Gastrocnemius medialis (tissue), 4 donors: ENCODE results near the gene WSCD2. TPM values are rescaled to one million over a fixed set of nuclear protein-coding genes. Genes with fewer than 3 reads are reported as not detected.

Experiments
- ATAC-seq, 2 donors: fragments of 150-250 bp; one replicate each; pipeline ENCODE4 v1.9.1; 2016
- DNase-seq, 2 donors: peaks; one replicate each; pipeline ENCODE4 v3.0.0-alpha.2; 2019
- H3K27ac ChIP-seq, 4 donors: fragments of 200-600 bp; sonication (generic); 1 replicate in 1 of 4; 2 replicates in 3 of 4; pipeline ENCODE4 v1.5.1; 2016 to 2018; ENCODE audit warnings: mild to moderate bottlenecking in 2 of 4, moderate library complexity in 1 of 4
- H3K27me3 ChIP-seq, 3 donors: fragments of 200-600 bp; sonication (generic) in 2 of 3; 1 replicate in 1 of 3; 2 replicates in 2 of 3; pipeline versions ENCODE4 v1.5.1 to v1.6.0; 2016 to 2019; ENCODE audit warnings: mild to moderate bottlenecking in 1 of 3, moderate library complexity in 1 of 3
- H3K36me3 ChIP-seq, 2 donors: fragments of 200-600 bp; sonication (generic) in 1 of 2; one replicate each; pipeline ENCODE4 v1.5.1; 2017 to 2018
- H3K4me1 ChIP-seq, 2 donors: fragments of 200-600 bp; sonication (generic) in 1 of 2; one replicate each; pipeline ENCODE4 v1.5.1; 2016 to 2017; ENCODE audit warnings: mild to moderate bottlenecking in 2 of 2
- H3K4me3 ChIP-seq, 4 donors: fragments of 200-600 bp; sonication (generic) in 3 of 4; 1 replicate in 1 of 4; 2 replicates in 3 of 4; pipeline ENCODE4 v1.5.1; 2016 to 2019; ENCODE audit warnings: mild to moderate bottlenecking in 2 of 4
- H3K9me3 ChIP-seq, 3 donors: fragments of 200-600 bp; sonication (generic) in 2 of 3; 1 replicate in 1 of 3; 2 replicates in 2 of 3; pipeline ENCODE4 v1.5.1; 2016 to 2019
- POLR2A ChIP-seq, 2 donors: fragments of 450-650 bp; IDR thresholded peaks; one replicate each; pipeline ENCODE4 v1.6.1; 2017; ENCODE audit warnings: antibody characterized with exemption in 2 of 2, mild to moderate bottlenecking in 2 of 2, moderate library complexity in 2 of 2
- in situ Hi-C, 4 donors: fragments of 200-750 bp; cut with MboI; loops; one replicate each; pipeline versions ENCODE4 v1.15.0 to v1.8.0; 2017; ENCODE audit warnings: low sequenced_read_pairs in 4 of 4
- intact Hi-C: fragments of 100-400 bp; cut with DNase I; formaldehyde crosslinking; loops from one replicate; pipeline ENCODE4 v1.15.1; 2023; ENCODE audit warnings: low total_unique reads
- total RNA-seq, 4 donors: library from RNA; depleted of rRNA; stranded (reverse); fragments of >200 nt; gene quantifications; one replicate each; pipeline versions ENCODE4 v1.1.0 to v1.2.3, GENCODE V29; 2016
- TF ChIP-seq, protein P1 (sequence below), 5 experiments: fragments of 450-650 bp in 3 of 5; fragments of 200-600 bp in 2 of 5; sonication (generic) in 2 of 5; IDR thresholded peaks in 4 of 5; conservative IDR thresholded peaks in 1 of 5; 1 replicate in 4 of 5; 2 replicates in 1 of 5; pipeline ENCODE4 v1.5.1; 2016 to 2019; ENCODE audit warnings: antibody characterized with exemption in 5 of 5, mild to moderate bottlenecking in 3 of 5, moderate library complexity in 3 of 5

Gene WSCD2
- total RNA-seq, 4 donors from 2014 or later = 0.10 TPM; not detected in 3

DNA sequence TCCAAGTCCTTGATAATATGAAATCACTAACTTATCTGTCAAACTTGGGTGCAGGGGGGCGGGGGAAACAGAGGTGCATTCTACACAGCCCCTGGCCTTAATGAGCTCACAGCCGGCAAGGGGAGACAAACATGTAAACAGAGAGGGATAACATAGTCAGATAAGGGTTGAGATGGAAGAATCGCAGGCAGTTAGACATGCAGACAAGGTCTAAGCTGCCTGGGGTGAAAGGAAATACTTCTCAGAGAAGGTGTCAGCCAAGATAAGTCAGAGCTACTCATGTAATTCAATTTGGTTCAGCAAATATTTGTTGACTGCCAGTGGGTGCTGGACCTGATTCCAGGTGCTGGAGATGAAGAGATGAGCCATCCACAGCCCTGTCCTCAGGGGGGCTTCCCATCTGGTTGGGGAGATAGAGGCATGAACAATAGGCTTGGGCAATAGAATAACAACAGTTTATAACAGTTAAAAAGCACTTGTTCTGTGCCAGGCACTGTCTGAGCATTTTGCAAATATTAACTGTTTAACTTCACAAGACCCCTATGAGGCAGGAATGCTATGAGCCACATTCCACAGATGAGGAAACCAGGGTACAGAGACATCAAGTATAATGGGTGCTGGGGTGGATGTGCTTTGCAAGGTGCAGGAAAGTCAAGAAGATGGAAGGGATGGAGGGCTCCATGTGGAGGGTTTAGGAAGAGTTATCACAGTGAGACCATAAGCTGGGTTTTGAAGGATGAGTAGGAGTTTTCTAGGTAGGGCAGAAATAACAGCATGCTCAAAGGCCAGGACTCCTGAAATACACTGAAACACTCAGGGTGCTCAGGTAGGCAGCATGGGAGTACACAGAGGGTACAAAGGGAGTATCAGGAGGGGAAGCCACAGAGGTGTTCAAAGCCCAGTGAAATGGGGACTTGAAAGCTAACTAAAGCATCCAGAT, 79.0 kb downstream of the WSCD2 start:
- H3K4me3 ChIP-seq = no peak overlapping the region
- no peak for TF ChIP-seq POLR2A (IDR thresholded peaks at IDR 0.05)
- TF ChIP-seq, protein P1, sequence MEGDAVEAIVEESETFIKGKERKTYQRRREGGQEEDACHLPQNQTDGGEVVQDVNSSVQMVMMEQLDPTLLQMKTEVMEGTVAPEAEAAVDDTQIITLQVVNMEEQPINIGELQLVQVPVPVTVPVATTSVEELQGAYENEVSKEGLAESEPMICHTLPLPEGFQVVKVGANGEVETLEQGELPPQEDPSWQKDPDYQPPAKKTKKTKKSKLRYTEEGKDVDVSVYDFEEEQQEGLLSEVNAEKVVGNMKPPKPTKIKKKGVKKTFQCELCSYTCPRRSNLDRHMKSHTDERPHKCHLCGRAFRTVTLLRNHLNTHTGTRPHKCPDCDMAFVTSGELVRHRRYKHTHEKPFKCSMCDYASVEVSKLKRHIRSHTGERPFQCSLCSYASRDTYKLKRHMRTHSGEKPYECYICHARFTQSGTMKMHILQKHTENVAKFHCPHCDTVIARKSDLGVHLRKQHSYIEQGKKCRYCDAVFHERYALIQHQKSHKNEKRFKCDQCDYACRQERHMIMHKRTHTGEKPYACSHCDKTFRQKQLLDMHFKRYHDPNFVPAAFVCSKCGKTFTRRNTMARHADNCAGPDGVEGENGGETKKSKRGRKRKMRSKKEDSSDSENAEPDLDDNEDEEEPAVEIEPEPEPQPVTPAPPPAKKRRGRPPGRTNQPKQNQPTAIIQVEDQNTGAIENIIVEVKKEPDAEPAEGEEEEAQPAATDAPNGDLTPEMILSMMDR (IDR thresholded peaks at IDR 0.05 in 4 of 5, conservative IDR thresholded peaks at IDR 0.05 in 1 of 5) = no peak
- in situ Hi-C loops (no loop called here), intact Hi-C loops (no loop called here)
- H3K36me3 ChIP-seq = no peaks in the 10 kb centered on the region
- no peak for ATAC-seq
- no peak for DNase-seq
- no peak overlapping the region for H3K27ac ChIP-seq
- H3K9me3 ChIP-seq = no peaks in the 10 kb centered on the region
- no peaks in the 10 kb centered on the region for H3K4me1 ChIP-seq
- H3K27me3 ChIP-seq = no peaks in the 10 kb centered on the region

DNA sequence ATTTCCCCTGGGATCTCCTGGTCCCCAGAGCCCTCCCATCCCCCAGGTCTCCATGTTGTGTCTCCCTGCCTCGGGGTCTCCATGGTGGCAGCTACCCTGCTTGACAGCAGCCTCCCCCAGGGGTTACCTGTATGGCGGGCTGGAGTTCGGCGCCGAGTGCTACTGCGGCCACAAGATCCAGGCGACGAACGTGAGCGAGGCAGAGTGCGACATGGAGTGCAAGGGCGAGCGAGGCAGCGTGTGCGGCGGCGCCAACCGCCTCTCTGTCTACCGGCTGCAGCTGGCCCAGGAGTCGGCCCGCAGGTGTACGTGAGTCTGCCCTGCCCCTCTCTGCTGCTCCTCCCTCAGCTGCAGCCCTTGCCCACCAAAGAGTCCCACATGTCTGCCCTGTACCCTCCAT, 80.9 kb downstream of the WSCD2 start:
- in situ Hi-C loops (no loop called here), intact Hi-C loops (no loop called here)
- no peaks in the 10 kb centered on the region for H3K27me3 ChIP-seq
- TF ChIP-seq, protein P1 (IDR thresholded peaks at IDR 0.05 in 4 of 5, conservative IDR thresholded peaks at IDR 0.05 in 1 of 5) = no peak
- no peak for TF ChIP-seq POLR2A (IDR thresholded peaks at IDR 0.05)
- DNase-seq = no peak
- no peak overlapping the region for H3K27ac ChIP-seq
- H3K36me3 ChIP-seq = no peaks in the 10 kb centered on the region
- ATAC-seq = no peak
- H3K9me3 ChIP-seq = no peaks in the 10 kb centered on the region
- H3K4me3 ChIP-seq = no peak overlapping the region
- H3K4me1 ChIP-seq = no peaks in the 10 kb centered on the region

DNA sequence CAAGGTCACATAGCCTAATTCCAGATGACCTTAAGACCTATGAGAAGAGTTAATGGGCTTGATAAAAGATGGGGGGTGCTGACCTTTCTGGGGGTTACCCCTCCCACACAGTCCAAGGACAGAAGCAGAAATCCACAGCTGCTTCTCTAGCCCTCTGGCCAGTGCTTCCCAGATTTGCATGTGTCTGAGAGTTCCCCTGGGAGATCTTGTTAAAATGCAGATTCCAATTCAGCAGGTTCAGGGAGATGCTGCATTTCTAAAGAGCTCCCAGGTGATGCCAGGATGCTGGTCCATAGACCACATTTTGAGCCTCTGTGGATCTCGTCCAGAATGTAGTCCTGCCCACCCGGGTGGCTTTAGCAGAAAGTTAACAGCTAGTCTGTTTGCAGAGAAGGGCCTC, 82.1 kb downstream of the WSCD2 start:
- no peak overlapping the region for H3K27ac ChIP-seq
- H3K9me3 ChIP-seq = no peaks in the 10 kb centered on the region
- no peak for ATAC-seq
- H3K4me1 ChIP-seq = no peaks in the 10 kb centered on the region
- DNase-seq = no peak
- intact Hi-C loops = no loop called here
- H3K27me3 ChIP-seq = no peaks in the 10 kb centered on the region
- no peak for TF ChIP-seq POLR2A (IDR thresholded peaks at IDR 0.05)
- TF ChIP-seq, protein P1 (IDR thresholded peaks at IDR 0.05 in 4 of 5, conservative IDR thresholded peaks at IDR 0.05 in 1 of 5) = no peak
- H3K4me3 ChIP-seq = no peak overlapping the region
- in situ Hi-C loops = no loop called here
- no peaks in the 10 kb centered on the region for H3K36me3 ChIP-seq

DNA sequence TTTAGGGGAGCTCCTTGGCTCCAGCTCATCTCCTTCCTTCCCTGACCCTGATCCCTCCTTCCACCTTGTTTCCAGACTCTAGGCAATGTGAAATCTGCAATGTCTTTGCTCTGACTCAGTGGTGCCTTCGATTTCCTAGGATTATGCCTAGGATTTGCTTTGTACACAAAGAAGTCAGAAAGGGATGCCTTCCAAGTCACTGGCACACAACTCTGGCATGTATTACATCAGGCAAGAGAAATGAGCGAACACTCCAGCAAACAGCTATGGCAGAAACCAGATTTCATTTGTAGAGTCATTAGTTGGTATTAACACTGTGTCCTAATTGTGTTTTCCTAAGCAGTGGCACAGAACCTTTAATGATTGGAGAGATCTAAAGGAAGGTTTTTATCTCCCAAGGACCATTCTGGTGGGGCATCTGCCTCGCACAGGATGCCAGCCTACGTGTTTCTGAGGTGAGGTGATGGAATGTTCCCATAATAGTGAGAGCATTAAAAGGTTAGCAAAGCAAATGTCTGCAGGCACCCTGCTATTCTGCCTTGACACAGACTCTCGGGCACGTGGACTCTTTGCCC, 84.9 kb downstream of the WSCD2 start:
- Histone ChIP-seq H3K4me1 (no peaks in the 10 kb centered on the region), H3K36me3 (no peaks in the 10 kb centered on the region), H3K9me3 (no peaks in the 10 kb centered on the region), H3K27ac (no peak overlapping the region), H3K27me3 (no peaks in the 10 kb centered on the region), H3K4me3 (no peak overlapping the region)
- in situ Hi-C loops = no loop called here
- no peak for TF ChIP-seq POLR2A (IDR thresholded peaks at IDR 0.05)
- TF ChIP-seq, protein P1 (IDR thresholded peaks at IDR 0.05 in 4 of 5, conservative IDR thresholded peaks at IDR 0.05 in 1 of 5) = no peak
- DNase-seq = no peak
- intact Hi-C loops = no loop called here
- no peak for ATAC-seq
